ENCODE measurements around the gene MS4A14.

- TF ChIP-seq CTCF (conservative IDR thresholded peaks at IDR 0.05) (no peak), EZH2 (IDR thresholded peaks at IDR 0.05; ENCODE audit: low read depth) (no peak)
Observed at GRCh38 chr11:60367896-60368295, 28.4 kb upstream of the MS4A14 start.
